Lower leg skin (tissue), 4 donors: ENCODE results near the gene SAXO1. TPM values are rescaled to one million over a fixed set of nuclear protein-coding genes. Genes with fewer than 3 reads are reported as not detected.

Experiments
- DNase-seq, 2 donors: peaks; one replicate each; pipeline ENCODE4 v3.0.0-alpha.2; 2019; ENCODE audit warnings: low spot score in 2 of 2
- H3K4me3 ChIP-seq: fragments of 200-600 bp; sonication (generic); 2 replicates; pipeline ENCODE4 v1.5.1; 2017; ENCODE audit warnings: mild to moderate bottlenecking, low read depth; ENCODE audit not compliant: poor library complexity, severe bottlenecking
- POLR2A ChIP-seq, 2 donors: fragments of 450-650 bp; IDR thresholded peaks; one replicate each; pipeline ENCODE4 v1.6.1; 2016 to 2017; ENCODE audit warnings: antibody characterized with exemption in 2 of 2, mild to moderate bottlenecking in 1 of 2, moderate library complexity in 1 of 2
- WGBS, 2 donors: methylation state at CpG; one replicate each; pipeline ENCODE4 v1.1.5; 2018; 5-methylcytosine and 5-hydroxymethylcytosine counted together
- intact Hi-C: fragments of 100-400 bp; cut with DNase I; formaldehyde crosslinking; loops from one replicate; pipeline ENCODE4 v1.15.0; 2023; ENCODE audit warnings: low total_unique reads
- total RNA-seq, 4 donors: library from RNA; depleted of rRNA; stranded (reverse); fragments of >200 nt; gene quantifications; one replicate each; pipeline ENCODE4 v1.1.0, GENCODE V29; 2016
- TF ChIP-seq, protein P1 (sequence below), 3 donors: fragments of 450-650 bp; IDR thresholded peaks; one replicate each; pipeline ENCODE4 v1.5.1; 2016; ENCODE audit warnings: antibody characterized with exemption in 3 of 3, mild to moderate bottlenecking in 3 of 3, moderate library complexity in 2 of 3

Gene SAXO1
- total RNA-seq, 4 donors from 2014 or later = 0.30 to 1.1 (median 0.56) TPM; not detected in 1

DNA sequence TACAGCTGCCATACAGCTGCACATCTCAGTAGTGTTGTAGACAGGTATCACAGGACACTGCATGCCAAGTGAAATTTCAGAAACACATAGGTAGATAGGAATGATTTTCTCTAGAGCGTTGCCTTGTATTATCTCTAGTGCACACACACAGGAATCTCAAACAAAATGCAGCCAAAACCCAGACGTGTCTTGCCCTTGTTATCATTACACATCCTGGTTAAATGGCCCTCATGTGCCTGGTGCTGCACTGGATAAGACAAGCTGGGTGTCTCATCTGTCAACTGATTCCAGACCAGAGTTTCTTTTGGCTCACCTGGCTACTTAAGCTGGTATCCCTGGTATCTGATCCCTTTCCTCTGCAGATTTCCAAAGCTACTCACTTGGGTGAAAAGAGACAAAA is 59.7 kb downstream of the SAXO1 start:
- intact Hi-C loops = no loop called here
- no peak overlapping the region for H3K4me3 ChIP-seq
- DNase-seq = no peak
- WGBS, 2 donors = 89 to 95% methylated on average over 2 of the region's 2 CpGs
- TF ChIP-seq POLR2A (IDR thresholded peaks at IDR 0.05) = no peak
- TF ChIP-seq, protein P1, sequence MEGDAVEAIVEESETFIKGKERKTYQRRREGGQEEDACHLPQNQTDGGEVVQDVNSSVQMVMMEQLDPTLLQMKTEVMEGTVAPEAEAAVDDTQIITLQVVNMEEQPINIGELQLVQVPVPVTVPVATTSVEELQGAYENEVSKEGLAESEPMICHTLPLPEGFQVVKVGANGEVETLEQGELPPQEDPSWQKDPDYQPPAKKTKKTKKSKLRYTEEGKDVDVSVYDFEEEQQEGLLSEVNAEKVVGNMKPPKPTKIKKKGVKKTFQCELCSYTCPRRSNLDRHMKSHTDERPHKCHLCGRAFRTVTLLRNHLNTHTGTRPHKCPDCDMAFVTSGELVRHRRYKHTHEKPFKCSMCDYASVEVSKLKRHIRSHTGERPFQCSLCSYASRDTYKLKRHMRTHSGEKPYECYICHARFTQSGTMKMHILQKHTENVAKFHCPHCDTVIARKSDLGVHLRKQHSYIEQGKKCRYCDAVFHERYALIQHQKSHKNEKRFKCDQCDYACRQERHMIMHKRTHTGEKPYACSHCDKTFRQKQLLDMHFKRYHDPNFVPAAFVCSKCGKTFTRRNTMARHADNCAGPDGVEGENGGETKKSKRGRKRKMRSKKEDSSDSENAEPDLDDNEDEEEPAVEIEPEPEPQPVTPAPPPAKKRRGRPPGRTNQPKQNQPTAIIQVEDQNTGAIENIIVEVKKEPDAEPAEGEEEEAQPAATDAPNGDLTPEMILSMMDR (IDR thresholded peaks at IDR 0.05) = no peak

DNA sequence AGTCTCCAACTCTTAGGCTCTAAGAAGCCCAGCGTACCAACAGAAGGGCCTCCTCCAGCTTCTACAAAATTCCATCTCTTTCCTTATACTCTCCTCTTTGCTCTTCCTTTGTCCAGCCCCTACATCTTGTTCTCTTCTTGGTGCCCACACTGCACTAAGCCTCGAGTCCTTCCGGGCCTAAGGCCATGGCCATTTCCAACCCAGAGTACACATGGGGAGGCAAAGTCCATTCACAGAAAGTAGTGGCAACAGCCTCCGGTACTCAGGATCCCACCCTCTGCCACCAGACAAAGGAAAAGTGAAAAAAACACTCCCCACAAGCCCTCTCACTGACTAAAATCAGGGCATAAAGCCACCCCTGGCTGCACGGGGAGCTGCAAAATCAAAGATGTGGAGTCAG is 60.3 kb downstream of the SAXO1 start:
- 87 to 90% methylated on average over 5 of the region's 5 CpGs for WGBS, 2 donors
- TF ChIP-seq, protein P1 (IDR thresholded peaks at IDR 0.05) = no peak
- no peak for TF ChIP-seq POLR2A (IDR thresholded peaks at IDR 0.05)
- no peak overlapping the region for H3K4me3 ChIP-seq
- DNase-seq = no peak
- intact Hi-C loops = no loop called here

DNA sequence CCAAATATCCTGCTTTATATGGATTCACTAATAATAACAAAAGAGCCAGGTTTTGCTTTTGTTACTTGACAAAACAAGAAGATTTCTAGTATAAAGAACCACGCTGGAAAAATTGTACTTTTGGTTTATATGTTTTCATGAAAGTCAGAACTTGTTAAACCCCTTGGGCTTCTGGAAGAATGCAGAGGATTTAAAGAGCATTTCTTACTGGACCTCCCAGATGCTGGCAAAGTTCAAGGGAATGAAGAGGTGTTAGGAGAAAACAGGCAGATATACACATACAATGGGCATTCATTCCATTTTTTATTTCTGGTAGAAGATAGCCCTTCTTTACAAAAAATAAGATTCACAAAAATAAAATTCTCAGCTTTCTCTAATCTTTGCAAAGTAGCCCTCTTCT is 61.1 kb downstream of the SAXO1 start:
- 83 to 88% methylated on average over 1 of the region's 1 CpG for WGBS, 2 donors
- TF ChIP-seq POLR2A (IDR thresholded peaks at IDR 0.05) = no peak
- TF ChIP-seq, protein P1 (IDR thresholded peaks at IDR 0.05) = no peak
- H3K4me3 ChIP-seq = no peak overlapping the region
- no peak for DNase-seq
- intact Hi-C loops = no loop called here

DNA sequence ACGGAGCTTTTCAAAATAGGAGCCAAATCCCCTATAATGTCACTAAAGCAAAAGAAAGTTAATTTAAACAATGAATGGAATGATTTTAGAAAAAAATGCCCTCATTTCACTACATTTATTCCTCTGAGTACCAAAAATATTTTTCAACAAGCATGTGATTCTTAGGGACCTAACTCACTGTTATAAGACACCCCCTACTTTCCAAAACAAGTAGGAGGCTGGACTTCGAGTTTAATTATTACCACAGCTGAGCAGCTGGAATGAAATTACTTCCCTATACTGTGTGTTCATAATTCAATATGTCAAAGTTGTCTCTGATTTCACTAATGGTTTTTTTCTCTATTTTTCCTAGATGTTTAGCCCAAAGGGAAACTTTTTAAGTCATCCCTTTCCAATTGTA is 61.6 kb downstream of the SAXO1 start:
- intact Hi-C loops = no loop called here
- no peak for TF ChIP-seq POLR2A (IDR thresholded peaks at IDR 0.05)
- TF ChIP-seq, protein P1 (IDR thresholded peaks at IDR 0.05) = no peak
- 60 to 63% methylated on average over 2 of the region's 2 CpGs for WGBS, 2 donors
- no peak for DNase-seq
- no peak overlapping the region for H3K4me3 ChIP-seq

DNA sequence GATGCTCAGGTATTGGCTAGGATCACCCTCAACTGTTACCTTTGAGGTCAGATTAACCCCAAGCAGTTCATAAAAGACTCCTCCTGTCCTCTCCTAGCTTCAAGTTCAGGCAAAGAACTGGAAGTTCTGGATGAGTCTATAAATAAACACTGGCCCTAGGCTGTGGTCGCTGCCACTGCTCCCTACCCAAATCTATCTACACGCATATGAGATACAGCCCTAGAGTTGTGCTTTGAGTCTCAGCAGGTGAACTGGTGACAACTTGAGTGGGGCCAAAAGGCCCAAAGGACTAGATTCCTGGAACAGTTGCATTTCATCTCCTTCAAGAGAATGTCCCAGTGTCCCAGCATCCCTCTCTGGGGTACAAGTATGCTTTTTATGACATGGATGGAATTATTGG is 62.6 kb downstream of the SAXO1 start:
- H3K4me3 ChIP-seq = no peak overlapping the region
- intact Hi-C loops = no loop called here
- WGBS, 2 donors = 55 to 65% methylated on average over 2 of the region's 2 CpGs
- TF ChIP-seq POLR2A (IDR thresholded peaks at IDR 0.05) = no peak
- TF ChIP-seq, protein P1 (IDR thresholded peaks at IDR 0.05) = no peak
- no peak for DNase-seq

DNA sequence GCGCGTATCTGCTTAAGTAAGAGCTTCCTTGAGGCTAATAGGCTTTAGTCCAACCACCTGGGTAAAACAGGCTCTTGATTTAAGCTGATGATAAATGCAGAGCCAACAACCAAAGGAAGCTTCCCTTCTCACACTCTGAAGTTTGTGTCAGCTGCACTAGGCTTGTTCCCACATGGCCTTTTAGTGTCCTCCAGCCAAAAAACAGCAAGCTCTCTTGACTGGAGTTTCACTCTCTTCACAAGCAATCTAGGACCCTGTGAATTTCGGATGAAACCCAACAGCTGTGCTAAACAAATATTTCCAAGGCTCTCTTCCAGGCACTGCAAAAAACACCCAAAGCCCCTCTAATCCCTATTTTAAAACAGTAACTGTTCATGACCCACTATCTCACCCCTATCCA is 63.9 kb downstream of the SAXO1 start:
- no peak for TF ChIP-seq POLR2A (IDR thresholded peaks at IDR 0.05)
- TF ChIP-seq, protein P1 (IDR thresholded peaks at IDR 0.05) = no peak
- no peak for DNase-seq
- H3K4me3 ChIP-seq = no peak overlapping the region
- 41 to 43% methylated on average over 3 of the region's 3 CpGs for WGBS, 2 donors
- intact Hi-C loops = no loop called here
